Measurements from ENCODE around the gene SUPT20HL1.

- no peak for TF ChIP-seq CTCF (IDR thresholded peaks at IDR 0.05)
- TF ChIP-seq POLR2A (IDR thresholded peaks at IDR 0.05): no peak
Observed at GRCh38 chrX:24360272-24360671, at the start of gene SUPT20HL1.

Data from Peyer's patch (tissue), 4 donors.